ENCODE results near the gene ZNF692.
A peak's percentile ranks its signal among the peaks of the same experiment; 100 is the strongest.
"Not testable (repeated sequence)": the region's sequence is repeated elsewhere in the genome, so short reads cannot be mapped to it uniquely, and the experiment has no call there.

ZNF692 gene

DNA sequence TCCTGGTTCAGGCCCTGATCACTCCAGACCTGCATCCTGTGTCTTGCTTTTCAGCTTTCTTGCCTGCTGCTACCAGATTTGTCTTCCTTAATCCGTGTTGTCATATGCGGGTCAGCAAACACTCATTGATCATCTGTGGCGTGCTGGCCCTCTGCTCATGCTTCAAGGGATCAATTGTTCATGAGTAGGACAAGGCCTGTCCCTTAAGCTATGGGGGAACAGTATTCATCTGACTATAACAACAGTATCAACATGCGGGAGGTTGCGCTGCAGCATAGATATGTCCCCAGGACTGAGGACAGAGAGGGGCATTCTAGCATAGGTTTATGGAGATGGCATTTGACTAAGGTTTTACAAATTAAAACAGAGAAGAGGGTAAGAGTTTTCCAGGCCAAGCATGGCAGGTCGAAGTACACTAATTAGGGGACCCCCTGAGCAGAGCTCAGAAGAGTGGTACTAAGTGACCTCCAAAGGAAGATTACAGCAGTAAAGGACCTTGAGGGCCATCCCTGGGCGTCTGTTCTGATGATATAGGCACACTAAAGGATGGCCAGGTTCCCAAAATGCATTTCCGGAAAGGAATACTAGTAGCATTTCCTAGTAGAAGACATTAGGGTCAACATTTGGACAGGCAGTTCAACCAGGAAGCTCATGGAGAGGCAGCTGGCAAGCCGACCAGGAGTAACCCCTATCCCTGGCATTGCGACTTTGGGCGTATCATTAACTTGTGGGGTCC, 21.7 kb downstream of the ZNF692 start:
- H3K36me3 Mint-ChIP-seq (ENCODE audit: low read depth) = peaks cover 22% of the 10 kb centered on the region
- H3K4me1 Mint-ChIP-seq (ENCODE audit: low read depth) = peaks cover 30% of the 10 kb centered on the region
- H3K9me3 Mint-ChIP-seq = no peaks in the 10 kb centered on the region
- H3K27me3 Mint-ChIP-seq = no peaks in the 10 kb centered on the region
- intact Hi-C loops (cut with micrococcal nuclease) = no loop called here
- no peak overlapping the region for H3K4me3 Mint-ChIP-seq
- no peak overlapping the region for H3K27ac Mint-ChIP-seq

DNA sequence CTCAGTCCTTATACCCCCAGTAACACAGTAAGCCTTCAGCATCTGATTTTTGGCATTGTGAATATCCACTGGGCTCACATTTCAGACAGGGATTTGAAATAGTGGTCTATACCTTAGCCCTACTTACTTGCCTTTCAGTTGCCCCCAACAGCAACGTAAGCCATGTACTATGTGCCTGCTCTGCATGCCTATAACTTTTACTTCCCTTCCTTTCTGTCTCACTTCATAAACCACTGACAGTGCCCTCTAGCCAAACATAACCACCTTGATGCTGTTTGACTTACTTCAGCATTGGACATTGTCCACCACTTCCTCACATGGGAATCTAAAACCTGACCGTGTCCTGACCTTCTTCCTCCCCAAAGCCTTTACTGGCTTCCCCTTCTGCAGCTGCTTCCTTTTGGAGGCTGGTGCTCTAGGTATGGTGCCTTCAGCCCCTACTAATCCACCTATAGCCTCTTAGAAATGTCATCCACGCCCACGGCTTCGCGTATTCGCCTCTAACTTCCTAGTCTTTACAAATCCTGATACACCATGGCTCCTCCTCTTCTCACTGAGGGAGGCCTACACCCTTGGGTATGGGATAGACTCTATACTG, 24.4 kb downstream of the ZNF692 start:
- H3K4me3 Mint-ChIP-seq = no peak overlapping the region
- no peaks in the 10 kb centered on the region for H3K9me3 Mint-ChIP-seq
- no peaks in the 10 kb centered on the region for H3K27me3 Mint-ChIP-seq

DNA sequence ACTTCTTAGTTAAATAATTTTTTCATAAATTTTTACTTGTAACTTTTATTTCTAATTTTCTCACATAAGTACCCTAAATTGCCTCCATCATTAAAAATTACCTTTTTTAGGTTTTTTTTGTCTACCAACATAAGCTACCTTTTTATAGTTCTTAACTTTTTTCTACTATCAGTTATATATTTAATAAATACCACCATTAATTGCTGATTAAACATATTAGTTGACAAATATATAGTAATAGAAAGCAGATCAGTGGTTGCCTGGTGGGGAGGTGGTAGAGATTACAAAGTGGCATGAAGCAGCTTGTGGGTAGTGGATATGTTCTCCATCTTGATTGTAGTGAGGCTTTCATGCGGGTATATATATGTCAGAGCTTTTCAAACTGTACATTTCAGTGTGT, 27.0 kb downstream of the ZNF692 start:
- H3K27me3 Mint-ChIP-seq = no peaks in the 10 kb centered on the region
- no peak overlapping the region for H3K27ac Mint-ChIP-seq
- H3K4me3 Mint-ChIP-seq = no peak overlapping the region
- peaks cover 25% of the 10 kb centered on the region for H3K4me1 Mint-ChIP-seq (ENCODE audit: low read depth)
- H3K9me3 Mint-ChIP-seq = no peaks in the 10 kb centered on the region
- no peaks in the 10 kb centered on the region for H3K36me3 Mint-ChIP-seq (ENCODE audit: low read depth)
- intact Hi-C loops (cut with micrococcal nuclease) = no loop called here

More for the DNA sequence above, 24.4 kb downstream of the ZNF692 start:
- intact Hi-C loops (cut with micrococcal nuclease) = no loop called here
- Mint-ChIP-seq H3K27ac (no peak overlapping the region), H3K4me1 (ENCODE audit: low read depth) (peaks cover 5% of the 10 kb centered on the region), H3K36me3 (ENCODE audit: low read depth) (peaks cover 15% of the 10 kb centered on the region)

DNA sequence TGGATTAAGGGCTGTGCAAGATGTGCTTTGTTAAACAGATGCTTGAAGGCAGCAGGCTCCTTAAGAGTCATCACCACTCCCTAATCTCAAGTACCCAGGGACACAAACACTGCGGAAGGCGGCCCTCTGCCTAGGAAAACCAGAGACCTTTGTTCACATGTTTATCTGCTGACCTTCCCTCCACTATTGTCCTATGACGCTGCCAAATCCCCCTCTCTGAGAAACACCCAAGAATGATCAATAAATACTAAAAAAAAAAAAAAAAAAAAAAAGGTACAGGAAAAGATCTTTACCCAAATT, 28.2 kb downstream of the ZNF692 start:
- H3K4me1 Mint-ChIP-seq (ENCODE audit: low read depth) = peaks cover 29% of the 10 kb centered on the region
- H3K27me3 Mint-ChIP-seq; H3K36me3 Mint-ChIP-seq (ENCODE audit: low read depth); H3K27ac Mint-ChIP-seq; H3K4me3 Mint-ChIP-seq; intact Hi-C loops (cut with micrococcal nuclease); H3K9me3 Mint-ChIP-seq: not testable (repeated sequence)

DNA sequence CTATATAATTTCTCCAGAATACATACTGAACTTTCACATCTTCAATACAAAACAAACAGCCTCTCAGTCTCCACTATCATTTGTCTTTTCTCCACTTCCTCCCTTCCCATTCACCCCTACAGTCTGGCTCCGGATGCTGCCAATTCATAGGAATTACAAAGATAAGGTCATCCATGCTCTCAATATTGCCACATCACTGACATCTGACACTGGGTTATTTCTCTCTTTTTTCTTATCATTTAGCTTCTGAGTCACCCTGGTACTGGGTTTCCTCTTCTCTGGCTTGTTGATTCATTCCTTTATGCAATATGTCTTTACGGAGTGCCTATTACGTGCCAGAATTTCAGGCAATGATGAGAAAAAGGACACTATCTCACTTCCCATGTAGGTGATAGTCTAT, 30.0 kb downstream of the ZNF692 start:
- Mint-ChIP-seq H3K4me1 (ENCODE audit: low read depth) (peaks cover 47% of the 10 kb centered on the region), H3K9me3 (no peaks in the 10 kb centered on the region), H3K27me3 (no peaks in the 10 kb centered on the region), H3K4me3 (no peak overlapping the region), H3K27ac (peak overlapping the region; percentile 46), H3K36me3 (ENCODE audit: low read depth) (peaks cover 25% of the 10 kb centered on the region)
- intact Hi-C loops (cut with micrococcal nuclease) = no loop called here

DNA sequence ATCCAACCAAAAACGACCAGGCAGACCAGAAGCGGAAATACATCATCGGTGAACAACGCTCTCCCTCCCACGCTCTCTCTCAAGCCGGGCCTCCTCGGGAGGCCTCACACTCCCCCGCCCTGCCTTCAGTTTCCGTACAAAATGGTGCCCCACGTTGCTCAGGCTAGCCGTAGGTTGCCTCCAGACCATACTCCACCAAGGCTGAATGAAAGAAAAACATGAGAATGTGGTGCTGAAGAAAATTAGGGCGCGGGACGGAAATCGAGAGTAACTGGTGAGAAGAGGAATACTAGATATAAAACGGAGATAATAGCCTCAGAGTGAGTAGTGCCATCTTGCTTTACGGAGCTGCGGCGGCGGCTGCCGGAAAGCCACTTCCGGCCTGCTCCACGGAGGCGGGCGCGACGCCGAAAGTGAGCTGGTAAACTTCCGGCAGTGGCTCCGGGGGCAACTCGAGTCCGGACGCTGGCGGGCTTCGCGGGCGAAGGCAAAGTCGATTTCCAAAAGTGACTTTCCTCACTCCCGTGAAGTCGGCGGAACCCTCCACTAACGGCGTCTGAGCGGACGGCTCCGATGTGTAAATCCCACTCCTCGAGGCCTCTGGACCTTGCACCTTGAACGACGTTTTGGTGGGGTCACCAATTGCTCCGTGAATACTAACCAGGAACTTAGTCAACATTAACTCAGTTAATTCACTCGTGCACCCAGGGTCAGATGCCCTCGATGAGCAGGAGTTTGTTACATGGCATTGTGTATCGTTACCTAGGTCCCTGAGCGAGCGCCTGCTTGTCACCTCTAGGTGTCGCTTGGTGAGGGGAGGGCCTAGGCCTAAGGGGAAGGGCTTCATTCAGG, 32.8 kb downstream of the ZNF692 start, which contains the start of gene SH3BP5L:
SH3BP5L (minus strand) TSS at position 7 of the 852 bp plus-strand sequence. CDS start 980 bp downstream, outside the sequence.
- Mint-ChIP-seq H3K4me3 (peak within 1 kb of the TSS; percentile 88), H3K4me1 (ENCODE audit: low read depth) (peaks cover 69% of the 10 kb centered on the region), H3K27ac (peak within 1 kb of the TSS; percentile 99), H3K36me3 (ENCODE audit: low read depth) (peaks cover 47% of the 10 kb centered on the region), H3K27me3 (no peaks in the 10 kb centered on the region), H3K9me3 (no peaks in the 10 kb centered on the region)
- intact Hi-C loops (cut with micrococcal nuclease) = loop anchor here (1.0 kb wide), 1 partner anchor 12 kb away; the partner anchor contains the start of gene ZNF672

DNA sequence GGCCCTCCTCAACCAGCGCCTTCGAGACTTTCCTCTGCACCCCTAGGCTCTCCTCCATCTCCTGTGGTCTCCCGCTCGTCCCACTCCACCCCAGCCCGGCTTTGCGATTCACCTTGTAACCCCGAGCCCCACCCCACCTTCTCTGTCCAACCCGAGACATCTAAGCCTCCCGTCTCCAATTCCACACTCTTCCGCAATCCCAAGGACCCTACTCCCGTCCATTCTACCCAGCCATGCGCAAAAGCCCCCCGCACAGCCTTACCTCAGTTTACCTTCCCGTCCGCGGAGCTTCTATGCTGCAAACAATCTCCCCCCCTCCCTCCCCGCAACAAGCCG, 33.3 kb downstream of the ZNF692 start:
- Mint-ChIP-seq H3K4me1 (ENCODE audit: low read depth) (peaks cover 75% of the 10 kb centered on the region), H3K4me3 (peak overlapping the region; percentile 88), H3K36me3 (ENCODE audit: low read depth) (peaks cover 53% of the 10 kb centered on the region), H3K9me3 (no peaks in the 10 kb centered on the region), H3K27ac (peak overlapping the region; percentile 99), H3K27me3 (no peaks in the 10 kb centered on the region)
- intact Hi-C loops (cut with micrococcal nuclease) = no loop called here

DNA sequence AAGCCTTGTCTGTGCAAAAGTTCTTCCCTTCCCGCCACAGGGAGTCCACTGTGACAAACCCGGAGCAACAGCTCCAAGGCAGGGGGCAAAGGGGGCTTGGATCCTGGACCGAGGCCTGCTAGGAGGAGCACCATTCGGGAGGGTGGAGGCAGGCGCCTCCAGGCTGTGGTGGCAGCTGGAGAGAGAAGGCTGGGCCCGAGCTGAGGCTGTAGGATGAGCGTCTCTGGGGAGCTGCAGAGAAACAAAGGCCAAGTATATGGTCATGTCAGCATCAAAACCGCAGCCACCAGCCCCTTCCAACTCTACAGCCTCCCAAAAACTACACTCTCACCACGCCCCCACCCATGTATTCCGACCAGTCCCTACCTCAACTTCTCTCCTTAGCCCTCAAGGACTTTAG, 33.7 kb downstream of the ZNF692 start:
- H3K4me3 Mint-ChIP-seq = peak overlapping the region; percentile 88
- intact Hi-C loops (cut with micrococcal nuclease) = no loop called here
- no peaks in the 10 kb centered on the region for H3K9me3 Mint-ChIP-seq
- peaks cover 57% of the 10 kb centered on the region for H3K36me3 Mint-ChIP-seq (ENCODE audit: low read depth)
- no peaks in the 10 kb centered on the region for H3K27me3 Mint-ChIP-seq
- H3K4me1 Mint-ChIP-seq (ENCODE audit: low read depth) = peaks cover 79% of the 10 kb centered on the region
- H3K27ac Mint-ChIP-seq = peak overlapping the region; percentile 99

DNA sequence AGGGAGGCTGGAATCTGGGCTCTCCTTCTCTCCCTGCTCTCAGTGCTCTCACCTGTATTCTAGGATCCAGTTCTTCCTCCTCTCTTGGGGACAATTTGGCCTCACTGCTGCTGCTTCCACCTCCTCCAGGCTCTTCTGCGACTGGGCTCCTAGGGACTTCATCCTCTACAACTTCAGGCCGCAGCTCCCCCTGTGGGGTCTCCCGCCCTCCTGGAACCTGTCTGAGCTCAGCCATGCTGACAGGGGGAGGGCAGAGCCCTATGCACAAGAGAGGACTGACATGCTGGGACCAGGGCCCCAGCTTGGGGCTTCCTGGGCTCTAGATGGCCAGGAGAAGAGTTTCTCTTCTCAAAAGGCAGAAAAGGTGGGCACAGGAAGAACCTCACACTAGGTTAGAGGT, 34.2 kb downstream of the ZNF692 start:
- Mint-ChIP-seq H3K4me1 (ENCODE audit: low read depth) (peaks cover 82% of the 10 kb centered on the region), H3K36me3 (ENCODE audit: low read depth) (peaks cover 61% of the 10 kb centered on the region), H3K9me3 (no peaks in the 10 kb centered on the region), H3K4me3 (peak overlapping the region; percentile 88), H3K27me3 (no peaks in the 10 kb centered on the region), H3K27ac (peak overlapping the region; percentile 99)
- intact Hi-C loops (cut with micrococcal nuclease) = no loop called here

DNA sequence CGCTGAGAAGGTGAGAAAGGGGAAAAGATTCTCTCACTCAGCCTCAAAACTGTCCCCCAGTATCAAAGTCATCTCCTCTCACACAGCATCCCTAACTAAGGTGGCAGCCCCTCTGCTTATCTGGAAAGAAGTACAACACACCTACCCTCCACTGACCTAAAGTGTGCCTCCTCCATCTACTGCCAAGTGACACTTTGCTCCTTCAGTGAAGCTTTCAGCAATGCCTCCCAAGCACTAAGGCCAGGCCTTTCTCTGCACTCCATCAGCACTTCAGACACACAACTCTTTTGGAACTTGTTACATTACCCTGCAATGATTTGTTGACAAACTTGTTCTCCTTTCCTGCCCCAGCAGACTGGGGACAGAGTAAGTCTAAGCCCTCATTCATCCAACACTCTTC, 34.6 kb downstream of the ZNF692 start:
- intact Hi-C loops (cut with micrococcal nuclease) = no loop called here

DNA sequence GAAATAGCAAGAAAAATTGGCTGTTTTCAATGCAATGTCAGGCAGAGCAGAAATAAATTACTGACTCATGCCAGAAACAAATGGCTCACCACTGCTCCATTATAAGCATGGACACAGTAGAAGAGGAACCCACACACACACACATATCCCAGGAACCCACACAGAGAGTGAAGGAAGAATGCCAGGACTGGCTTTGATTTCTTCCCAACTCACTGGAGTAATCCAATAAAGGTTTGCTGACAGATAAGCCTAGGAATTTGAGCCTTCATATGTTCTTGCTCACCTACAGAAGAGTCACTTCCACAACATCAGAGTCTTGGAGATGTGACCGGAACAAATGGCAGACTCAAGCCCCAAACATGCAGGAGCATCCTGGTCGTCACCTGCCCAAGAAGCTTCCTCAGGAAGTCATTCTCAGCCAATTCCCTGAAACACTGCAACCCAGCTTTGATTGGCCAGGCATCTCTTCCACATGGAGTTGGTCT, 35.3 kb downstream of the ZNF692 start:
- Mint-ChIP-seq H3K9me3 (no peaks in the 10 kb centered on the region), H3K4me1 (ENCODE audit: low read depth) (peaks cover 86% of the 10 kb centered on the region), H3K4me3 (peak overlapping the region; percentile 54), H3K36me3 (ENCODE audit: low read depth) (peaks cover 73% of the 10 kb centered on the region), H3K27me3 (no peaks in the 10 kb centered on the region), H3K27ac (peak overlapping the region; percentile 99)
- intact Hi-C loops (cut with micrococcal nuclease) = no loop called here

More for the DNA sequence above, 34.6 kb downstream of the ZNF692 start:
- H3K4me3 Mint-ChIP-seq = peak overlapping the region; percentile 88
- no peaks in the 10 kb centered on the region for H3K27me3 Mint-ChIP-seq
- peak overlapping the region; percentile 99 for H3K27ac Mint-ChIP-seq
- peaks cover 84% of the 10 kb centered on the region for H3K4me1 Mint-ChIP-seq (ENCODE audit: low read depth)
- H3K9me3 Mint-ChIP-seq = no peaks in the 10 kb centered on the region
- H3K36me3 Mint-ChIP-seq (ENCODE audit: low read depth) = peaks cover 65% of the 10 kb centered on the region

DNA sequence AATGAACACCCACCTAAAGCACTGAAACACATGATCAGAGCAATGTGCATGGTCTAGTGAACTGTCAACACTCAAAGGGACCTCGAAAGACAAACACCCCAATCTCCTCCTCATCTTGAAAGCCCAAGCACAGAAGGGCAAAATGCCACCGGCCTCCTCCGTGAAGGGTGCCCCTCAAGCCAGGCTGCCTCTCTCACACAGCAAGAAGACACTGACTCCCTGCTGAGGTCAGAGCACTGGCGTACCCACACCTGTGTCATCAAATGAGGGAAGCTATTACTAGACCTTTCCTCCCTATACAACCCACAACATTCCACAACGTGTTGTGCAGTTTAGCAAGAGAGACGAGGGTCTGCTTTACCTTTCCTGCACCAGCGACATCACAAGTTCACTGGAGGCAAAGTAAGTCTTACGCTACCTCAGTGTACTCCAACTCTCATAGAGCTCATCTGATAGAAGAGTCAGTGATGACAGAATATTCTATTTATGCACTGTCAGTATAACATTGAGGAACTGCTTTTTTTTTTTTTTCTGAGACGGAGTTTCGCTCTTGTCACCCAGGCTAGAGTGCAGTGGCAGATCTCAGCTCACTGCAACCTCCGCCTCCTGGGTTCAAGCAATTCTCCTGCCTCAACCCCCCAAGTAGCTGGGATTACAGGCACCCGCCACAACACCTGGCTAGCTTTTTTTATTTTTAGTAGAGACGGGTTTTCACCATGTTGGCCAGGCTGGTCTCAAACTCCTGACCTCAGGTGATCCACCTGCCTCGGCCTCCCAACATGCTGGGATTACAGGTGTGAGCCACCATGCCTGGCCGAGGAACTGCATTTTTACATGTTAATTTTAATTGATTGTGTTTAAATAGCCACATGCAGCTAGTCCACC, 36.5 kb downstream of the ZNF692 start:
- intact Hi-C loops (cut with micrococcal nuclease) = no loop called here
- Mint-ChIP-seq H3K27me3 (no peaks in the 10 kb centered on the region), H3K4me3 (peak overlapping the region; percentile 54), H3K9me3 (no peaks in the 10 kb centered on the region), H3K4me1 (ENCODE audit: low read depth) (peaks cover 88% of the 10 kb centered on the region), H3K36me3 (ENCODE audit: low read depth) (peaks cover 85% of the 10 kb centered on the region), H3K27ac (peak overlapping the region; percentile 99)

DNA sequence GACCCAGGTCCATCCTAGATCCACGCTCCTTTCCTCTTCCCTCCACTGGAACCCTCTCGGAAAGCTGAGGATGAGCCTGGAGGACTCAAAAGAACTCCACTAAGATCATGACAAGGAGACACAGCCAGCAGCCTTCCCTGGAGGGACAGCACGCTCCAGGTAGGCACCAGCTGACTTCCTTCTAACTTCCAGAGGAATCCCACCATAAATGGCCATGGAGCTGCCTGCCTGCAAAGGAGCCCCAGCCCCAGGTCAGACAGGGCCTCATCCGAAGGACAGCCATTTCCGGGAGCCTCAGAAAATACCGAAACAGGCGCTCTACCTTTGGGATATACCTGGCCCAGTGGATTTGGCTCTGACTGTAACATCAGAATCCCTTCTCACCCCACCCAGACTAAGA, 37.2 kb downstream of the ZNF692 start:
- Mint-ChIP-seq H3K4me1 (ENCODE audit: low read depth) (peaks cover 88% of the 10 kb centered on the region), H3K4me3 (no peak overlapping the region), H3K9me3 (no peaks in the 10 kb centered on the region), H3K36me3 (ENCODE audit: low read depth) (peaks cover 92% of the 10 kb centered on the region), H3K27ac (peak overlapping the region; percentile 99), H3K27me3 (no peaks in the 10 kb centered on the region)
- intact Hi-C loops (cut with micrococcal nuclease) = no loop called here
